ENCODE measurements around the gene ARHGAP24. TPM values are rescaled to one million over a fixed set of nuclear protein-coding genes. Genes with fewer than 3 reads are reported as not detected.

ARHGAP24 gene
- total and polyA plus RNA-seq, 10 of the 15 experiments (the other 5 are each of a cell fraction or from before 2014, with no cell fraction given): 0.10 to 4.2 (median 0.52) TPM

DNA sequence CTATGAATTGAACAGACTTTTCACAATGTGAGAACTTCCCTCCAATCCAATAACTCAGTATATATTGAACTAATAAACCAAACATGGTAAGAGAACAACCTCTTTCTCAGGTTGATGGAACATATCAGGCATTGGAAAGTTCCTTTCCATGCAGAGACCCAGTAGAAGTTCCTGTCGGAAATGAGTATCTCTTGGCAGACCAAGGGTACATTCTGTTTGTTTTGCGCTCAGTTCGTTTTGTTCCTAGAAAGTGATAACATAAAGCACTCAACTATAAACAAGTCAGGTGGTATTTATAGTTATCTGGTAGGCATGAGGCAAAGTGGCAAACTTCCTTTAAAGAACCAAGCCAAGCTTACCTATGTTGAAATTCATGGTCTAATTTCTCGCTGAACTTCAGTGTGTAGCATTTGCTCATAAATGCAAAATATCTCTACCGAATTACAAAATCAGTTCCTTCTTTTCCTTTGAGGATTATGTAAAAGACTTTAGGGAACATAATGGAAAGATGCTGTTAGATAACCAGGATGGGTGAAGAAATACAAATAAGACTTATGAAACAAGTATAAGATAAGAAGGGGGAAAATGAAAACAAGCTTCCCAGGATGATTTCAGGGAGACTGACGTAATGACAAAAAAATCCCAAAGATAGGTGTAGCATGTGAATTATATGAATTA, 120.3 kb downstream of the ARHGAP24 start:
- no peaks in the 10 kb centered on the region for H3K27me3 ChIP-seq (replicated peaks in 1 of 2; ENCODE audit: control insufficient read depth in 2 of 2, insufficient read depth in 2 of 2, low read length in 1 of 2)
- H3K9ac ChIP-seq (ENCODE audit: control insufficient read depth, insufficient read depth, low read length): no peak overlapping the region
- 61% methylated on average over 6 of the region's 6 CpGs for WGBS (ENCODE audit: insufficient coverage, insufficient replicate concordance, low lambda C conversion rate, missing lambda C conversion rate)
- BruUV-seq (replicated peaks): no TSS peak
- no peak for DNase-seq (ENCODE audit: low read depth, low spot score)
- ChIA-PET SMC1A (ENCODE audit: uncharacterized antibody, unreplicated experiment) (interaction anchor here (1.0 to 1.1 kb wide), 2 partner anchors 67 to 73 kb away, joined by 3 to 4 read pairs; no protein-coding TSS in a partner anchor), RAD21 (ENCODE audit: unreplicated experiment) (no interaction called here), POLR2A (no interaction called here), CTCF (interaction anchor here (0.6 to 1.7 kb wide), 3 partner anchors 17 to 152 kb away, joined by 3 to 7 read pairs (median 4); no protein-coding TSS in a partner anchor)
- intact Hi-C loops (cut with micrococcal nuclease; ENCODE audit: unreplicated experiment): no loop called here
- H3K79me2 ChIP-seq (ENCODE audit: control insufficient read depth, insufficient read depth, low read length): no peaks in the 10 kb centered on the region
- FAIRE-seq: no peak
- H4K20me1 ChIP-seq (ENCODE audit: control insufficient read depth, insufficient read depth): no peaks in the 10 kb centered on the region
- no peak overlapping the region for H3K27ac ChIP-seq (ENCODE audit: control insufficient read depth, insufficient read depth)
- no peak overlapping the region for H3K4me2 ChIP-seq (ENCODE audit: control insufficient read depth, insufficient read depth)
- H3K36me3 ChIP-seq (ENCODE audit: control insufficient read depth in 2 of 2, insufficient read depth in 2 of 2, low read length in 1 of 2): no peaks in the 10 kb centered on the region
- no peaks in the 10 kb centered on the region for H3K9me3 ChIP-seq (replicated peaks; ENCODE audit: control insufficient read depth, insufficient read depth, low read length)
- H2AFZ ChIP-seq (ENCODE audit: control insufficient read depth, low read depth, low read length): no peak overlapping the region
- no peak overlapping the region for H3K4me3 ChIP-seq
- no peaks in the 10 kb centered on the region for H3K4me1 ChIP-seq (ENCODE audit: control insufficient read depth, insufficient read depth, low read length)
- no peak for ATAC-seq
- in situ Hi-C loops (cut with MboI): no loop called here
- TF ChIP-seq ZNF274 (IDR thresholded peaks at IDR 0.05; ENCODE audit: insufficient read depth, insufficient read length): no peak
- TF ChIP-seq E2F4 (IDR thresholded peaks at IDR 0.05; ENCODE audit: low read depth, low read length): no peak
- TF ChIP-seq ZNF384 (IDR thresholded peaks at IDR 0.05; ENCODE audit: borderline replicate concordance, low read depth, low read length): no peak
- no peak for TF ChIP-seq MEF2A (IDR thresholded peaks at IDR 0.05; ENCODE audit: insufficient read depth, low read depth, low read length)
- no peak for TF ChIP-seq CHD4 (IDR thresholded peaks at IDR 0.05)
- no peak for TF ChIP-seq MYB (IDR thresholded peaks at IDR 0.05; ENCODE audit: borderline replicate concordance, low read depth, low read length)
- TF ChIP-seq STAT1 (conservative IDR thresholded peaks at IDR 0.05): no peak
- TF ChIP-seq, protein P1, sequence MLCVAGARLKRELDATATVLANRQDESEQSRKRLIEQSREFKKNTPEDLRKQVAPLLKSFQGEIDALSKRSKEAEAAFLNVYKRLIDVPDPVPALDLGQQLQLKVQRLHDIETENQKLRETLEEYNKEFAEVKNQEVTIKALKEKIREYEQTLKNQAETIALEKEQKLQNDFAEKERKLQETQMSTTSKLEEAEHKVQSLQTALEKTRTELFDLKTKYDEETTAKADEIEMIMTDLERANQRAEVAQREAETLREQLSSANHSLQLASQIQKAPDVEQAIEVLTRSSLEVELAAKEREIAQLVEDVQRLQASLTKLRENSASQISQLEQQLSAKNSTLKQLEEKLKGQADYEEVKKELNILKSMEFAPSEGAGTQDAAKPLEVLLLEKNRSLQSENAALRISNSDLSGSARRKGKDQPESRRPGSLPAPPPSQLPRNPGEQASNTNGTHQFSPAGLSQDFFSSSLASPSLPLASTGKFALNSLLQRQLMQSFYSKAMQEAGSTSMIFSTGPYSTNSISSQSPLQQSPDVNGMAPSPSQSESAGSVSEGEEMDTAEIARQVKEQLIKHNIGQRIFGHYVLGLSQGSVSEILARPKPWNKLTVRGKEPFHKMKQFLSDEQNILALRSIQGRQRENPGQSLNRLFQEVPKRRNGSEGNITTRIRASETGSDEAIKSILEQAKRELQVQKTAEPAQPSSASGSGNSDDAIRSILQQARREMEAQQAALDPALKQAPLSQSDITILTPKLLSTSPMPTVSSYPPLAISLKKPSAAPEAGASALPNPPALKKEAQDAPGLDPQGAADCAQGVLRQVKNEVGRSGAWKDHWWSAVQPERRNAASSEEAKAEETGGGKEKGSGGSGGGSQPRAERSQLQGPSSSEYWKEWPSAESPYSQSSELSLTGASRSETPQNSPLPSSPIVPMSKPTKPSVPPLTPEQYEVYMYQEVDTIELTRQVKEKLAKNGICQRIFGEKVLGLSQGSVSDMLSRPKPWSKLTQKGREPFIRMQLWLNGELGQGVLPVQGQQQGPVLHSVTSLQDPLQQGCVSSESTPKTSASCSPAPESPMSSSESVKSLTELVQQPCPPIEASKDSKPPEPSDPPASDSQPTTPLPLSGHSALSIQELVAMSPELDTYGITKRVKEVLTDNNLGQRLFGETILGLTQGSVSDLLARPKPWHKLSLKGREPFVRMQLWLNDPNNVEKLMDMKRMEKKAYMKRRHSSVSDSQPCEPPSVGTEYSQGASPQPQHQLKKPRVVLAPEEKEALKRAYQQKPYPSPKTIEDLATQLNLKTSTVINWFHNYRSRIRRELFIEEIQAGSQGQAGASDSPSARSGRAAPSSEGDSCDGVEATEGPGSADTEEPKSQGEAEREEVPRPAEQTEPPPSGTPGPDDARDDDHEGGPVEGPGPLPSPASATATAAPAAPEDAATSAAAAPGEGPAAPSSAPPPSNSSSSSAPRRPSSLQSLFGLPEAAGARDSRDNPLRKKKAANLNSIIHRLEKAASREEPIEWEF (IDR thresholded peaks at IDR 0.05; ENCODE audit: insufficient replicate concordance, low read depth, low read length): no peak
- TF ChIP-seq TCF3 (IDR thresholded peaks at IDR 0.05; ENCODE audit: borderline replicate concordance, insufficient read depth, low read depth, low read length): no peak
- no peak for TF ChIP-seq SUPT20H (IDR thresholded peaks at IDR 0.05; ENCODE audit: borderline replicate concordance, control insufficient read depth, low read depth, low read length)
- TF ChIP-seq KDM1A (IDR thresholded peaks at IDR 0.05; ENCODE audit: borderline replicate concordance): no peak
- no peak for TF ChIP-seq HSF1 (IDR thresholded peaks at IDR 0.05; ENCODE audit: low read depth, low read length)
- no peak for TF ChIP-seq MEF2B (IDR thresholded peaks at IDR 0.05; ENCODE audit: partially characterized antibody, poor library complexity, severe bottlenecking)
- no peak for TF ChIP-seq SUZ12 (IDR thresholded peaks at IDR 0.05; ENCODE audit: unreplicated experiment)
